T-helper 2 cell treated with Interferon-gamma antibody and Interleukin-4, amounts not matched to agents 5 μg/mL and 100 μg/mL, for 36 hours (primary cell): Measurements from ENCODE around the gene PROS1.
"Not testable (repeated sequence)": the region's sequence is repeated elsewhere in the genome, so short reads cannot be mapped to it uniquely, and the experiment has no call there.

Source experiments
- DNase-seq: peaks from one replicate; pipeline ENCODE4 v3.0.0; 2021; ENCODE audit warnings: low spot score
- H3K27ac Mint-ChIP-seq: one replicate; pipeline ENCODE4 v1.8.0; 2021; ENCODE audit warnings: mild to moderate bottlenecking, mixed read lengths
- H3K27me3 Mint-ChIP-seq: one replicate; pipeline ENCODE4 v1.8.0; 2021; ENCODE audit warnings: low read depth, mixed read lengths
- H3K36me3 Mint-ChIP-seq: one replicate; pipeline ENCODE4 v1.8.0; 2021; ENCODE audit warnings: low read depth, mixed read lengths
- H3K4me1 Mint-ChIP-seq: one replicate; pipeline ENCODE4 v1.8.0; 2021; ENCODE audit warnings: low read depth, mixed read lengths
- H3K4me3 Mint-ChIP-seq: one replicate; pipeline ENCODE4 v1.8.0; 2022; ENCODE audit warnings: mild to moderate bottlenecking, moderate library complexity, mixed read lengths
- H3K9me3 Mint-ChIP-seq: one replicate; pipeline ENCODE4 v1.8.0; 2021; ENCODE audit warnings: mixed read lengths

PROS1 gene

DNA sequence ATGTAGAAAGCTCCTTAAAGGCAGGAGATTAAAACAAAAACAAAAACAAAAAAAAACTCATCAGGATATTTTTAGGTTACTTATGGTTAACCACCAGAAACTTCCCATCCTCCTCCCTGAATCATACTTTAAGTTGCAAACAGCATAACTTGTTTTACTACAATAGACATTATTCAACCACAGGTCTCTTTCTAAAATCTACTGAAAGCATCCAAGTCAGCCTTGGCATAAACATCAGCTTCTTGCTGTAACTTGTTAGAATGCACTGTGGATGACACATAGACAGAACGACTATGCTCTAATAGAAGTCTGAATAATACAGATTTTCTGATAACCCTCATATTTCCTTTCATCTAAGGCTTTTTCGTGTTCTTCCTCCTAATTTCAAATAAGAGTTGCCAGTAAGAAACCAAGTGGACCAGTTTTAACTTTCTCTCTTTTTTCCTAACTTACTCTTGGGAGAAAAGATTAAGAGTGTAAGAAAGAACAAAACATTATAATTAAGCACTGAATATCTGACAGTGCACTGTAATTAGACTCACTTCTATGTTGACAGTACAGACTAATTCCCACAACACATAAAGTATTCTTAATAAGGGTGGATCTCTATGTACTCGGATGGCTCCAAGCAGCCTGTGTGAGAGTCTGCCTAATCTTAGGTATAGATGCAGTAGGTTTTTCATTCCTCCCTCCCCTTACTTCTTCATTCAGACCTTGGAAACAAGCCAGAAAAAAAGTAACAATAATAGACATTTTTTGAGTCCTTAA lies 95.3 kb downstream of the PROS1 start:
- H3K27me3 Mint-ChIP-seq, H3K36me3 Mint-ChIP-seq, H3K4me1 Mint-ChIP-seq, H3K9me3 Mint-ChIP-seq, H3K27ac Mint-ChIP-seq, H3K4me3 Mint-ChIP-seq, DNase-seq: not testable (repeated sequence)

DNA sequence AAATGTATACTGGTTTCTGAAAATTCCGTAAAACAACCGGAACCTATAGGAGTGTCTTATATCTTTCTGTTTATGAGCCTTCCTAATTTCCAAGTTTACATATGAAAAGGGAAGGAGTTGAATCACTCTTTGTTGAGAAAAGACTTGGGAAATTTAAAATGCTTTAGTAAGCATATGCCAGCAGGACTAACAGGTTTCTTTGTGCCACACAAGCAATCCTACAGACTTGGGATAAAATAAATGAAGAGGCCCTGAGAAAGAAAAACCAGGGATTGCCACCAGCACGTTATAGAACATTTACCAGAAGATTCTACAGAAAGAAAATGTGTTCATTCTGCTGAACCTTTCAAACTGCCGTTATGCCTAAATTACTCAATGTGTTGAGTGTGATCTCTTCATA lies 96.3 kb downstream of the PROS1 start:
- not testable (repeated sequence) for H3K36me3 Mint-ChIP-seq, DNase-seq, H3K4me1 Mint-ChIP-seq, H3K4me3 Mint-ChIP-seq, H3K27me3 Mint-ChIP-seq, H3K27ac Mint-ChIP-seq, H3K9me3 Mint-ChIP-seq

DNA sequence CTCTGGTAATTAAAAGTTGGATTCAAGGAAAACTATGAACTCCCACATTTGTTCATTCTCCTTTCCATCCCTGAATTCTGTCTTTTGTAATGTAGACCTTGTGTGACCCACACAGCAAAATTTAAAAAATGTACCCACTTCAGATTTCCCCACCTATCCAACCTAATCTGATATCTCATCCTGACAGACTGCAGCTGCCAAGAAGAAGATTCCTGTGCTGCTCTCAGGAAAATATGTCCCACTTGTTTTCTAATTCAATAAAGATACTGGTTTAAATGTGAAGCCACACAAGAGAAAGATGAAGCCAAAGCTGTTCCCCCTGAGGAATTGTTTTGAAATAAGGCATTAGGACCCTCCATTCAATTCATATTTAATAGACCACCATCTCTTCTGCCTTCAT lies 100.3 kb downstream of the PROS1 start:
- H3K36me3 Mint-ChIP-seq, H3K4me1 Mint-ChIP-seq, H3K27me3 Mint-ChIP-seq, H3K9me3 Mint-ChIP-seq, H3K4me3 Mint-ChIP-seq, DNase-seq, H3K27ac Mint-ChIP-seq: not testable (repeated sequence)

DNA sequence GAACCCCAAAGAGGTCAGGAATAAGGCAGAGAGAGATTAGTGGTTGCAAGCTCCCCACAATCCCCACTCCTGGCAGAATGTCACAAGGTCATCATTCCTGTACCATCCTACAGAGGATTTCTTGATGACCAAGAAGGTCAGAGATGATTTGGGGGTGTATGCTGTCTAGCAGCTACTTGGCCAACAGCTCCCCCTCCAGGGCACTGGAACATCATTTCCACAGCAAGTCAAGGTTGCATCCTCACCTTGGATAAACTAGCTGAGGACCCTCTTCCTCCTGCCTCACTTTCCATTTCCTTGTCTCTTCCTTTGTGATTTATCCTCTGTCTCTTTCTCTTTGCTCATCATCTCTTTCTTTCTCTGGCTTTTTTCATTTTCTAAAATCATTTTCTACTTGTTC lies 106.3 kb downstream of the PROS1 start:
- Mint-ChIP-seq H3K4me3 (no peak overlapping the region), H3K4me1 (no peaks in the 10 kb centered on the region), H3K36me3 (no peaks in the 10 kb centered on the region), H3K9me3 (no peaks in the 10 kb centered on the region), H3K27me3 (no peaks in the 10 kb centered on the region), H3K27ac (no peak overlapping the region)
- DNase-seq, result no peak

DNA sequence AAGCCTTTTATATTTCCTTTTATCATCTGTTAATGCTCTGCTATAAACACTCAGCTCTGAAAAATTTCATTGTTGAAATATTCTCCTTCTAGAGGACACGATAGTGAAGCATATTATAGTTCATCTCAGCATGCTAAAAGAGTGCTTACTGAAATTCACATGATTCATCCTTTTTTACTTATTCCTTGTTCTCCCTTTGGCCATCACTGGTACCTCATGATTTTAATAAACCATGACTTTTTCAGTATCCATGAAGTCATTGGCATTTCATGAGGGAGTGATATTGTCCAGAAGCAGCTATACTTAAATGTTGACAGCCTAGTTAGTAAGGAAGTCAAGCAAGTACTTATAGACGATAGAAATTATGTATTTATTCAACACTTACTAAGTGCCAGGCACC lies 112.7 kb downstream of the PROS1 start:
- Mint-ChIP-seq H3K27ac (no peak overlapping the region), H3K4me3 (no peak overlapping the region), H3K9me3 (no peaks in the 10 kb centered on the region), H3K4me1 (no peaks in the 10 kb centered on the region), H3K36me3 (no peaks in the 10 kb centered on the region), H3K27me3 (no peaks in the 10 kb centered on the region)
- DNase-seq, result no peak

DNA sequence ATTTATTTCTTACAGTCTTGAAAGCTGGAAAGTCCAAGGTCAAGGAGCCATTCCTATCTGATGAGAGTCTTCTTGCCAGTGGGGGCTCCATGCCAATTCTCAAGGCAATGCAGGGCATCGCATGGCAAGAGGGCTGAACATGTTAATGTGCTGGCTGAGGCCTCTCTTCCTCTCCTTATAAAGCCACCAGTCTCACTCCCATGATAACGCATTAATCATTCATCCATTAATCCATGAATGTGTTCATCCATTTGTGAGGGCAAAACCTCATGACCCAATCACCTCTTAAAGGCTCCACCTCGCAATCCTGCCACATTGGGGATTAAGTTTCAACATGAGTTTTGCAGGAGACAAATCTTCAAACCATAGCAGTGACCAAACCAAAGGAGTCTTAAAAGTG lies 118.3 kb downstream of the PROS1 start:
- H3K4me1 Mint-ChIP-seq, result no peaks in the 10 kb centered on the region
- H3K36me3 Mint-ChIP-seq, result no peaks in the 10 kb centered on the region
- H3K27ac Mint-ChIP-seq, result no peak overlapping the region
- peaks cover 3% of the 10 kb centered on the region for H3K9me3 Mint-ChIP-seq
- H3K4me3 Mint-ChIP-seq, result no peak overlapping the region
- no peak for DNase-seq
- no peaks in the 10 kb centered on the region for H3K27me3 Mint-ChIP-seq

DNA sequence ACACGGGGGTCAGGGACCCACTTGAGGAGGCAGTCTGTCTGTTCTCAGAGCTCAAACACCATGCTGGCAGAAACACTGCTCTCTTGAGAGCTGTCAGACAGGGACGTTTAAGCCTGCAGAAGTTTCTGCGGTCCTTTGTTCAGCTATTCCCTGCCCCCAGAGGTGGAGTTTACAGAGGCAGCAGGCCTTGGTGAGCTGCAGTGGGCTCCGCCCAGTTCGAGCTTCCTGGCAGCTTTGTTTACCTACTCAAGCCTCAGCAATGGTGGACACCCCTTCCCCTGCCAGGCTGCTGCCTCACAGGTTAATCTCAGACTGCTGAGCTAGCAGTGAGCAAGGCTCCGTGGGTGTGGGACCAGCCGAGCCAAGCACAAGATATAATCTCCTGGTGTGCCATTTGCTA lies 121.5 kb downstream of the PROS1 start:
- H3K27ac Mint-ChIP-seq, H3K4me1 Mint-ChIP-seq, H3K36me3 Mint-ChIP-seq, DNase-seq, H3K27me3 Mint-ChIP-seq, H3K9me3 Mint-ChIP-seq, H3K4me3 Mint-ChIP-seq: not testable (repeated sequence)

DNA sequence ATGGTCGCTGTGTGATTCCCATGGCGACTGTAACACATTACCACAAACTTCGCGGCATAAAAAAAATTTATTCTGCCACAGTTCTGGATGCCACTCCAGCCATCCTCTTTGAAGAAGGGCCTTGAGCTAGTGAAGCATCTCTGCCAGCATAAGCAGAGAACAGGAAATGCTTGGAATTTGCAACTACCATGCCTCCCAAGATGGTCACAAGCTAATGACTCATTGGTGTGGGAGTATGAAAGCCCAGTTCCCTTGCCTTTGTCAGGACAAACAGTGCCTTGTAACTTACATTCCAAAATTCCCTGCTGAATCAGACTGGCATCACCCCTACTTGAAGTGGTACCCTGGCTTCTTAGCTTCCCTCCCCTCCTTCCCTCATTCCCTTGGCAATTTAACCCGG lies 129.7 kb downstream of the PROS1 start:
- H3K9me3 Mint-ChIP-seq, result no peaks in the 10 kb centered on the region
- no peaks in the 10 kb centered on the region for H3K4me1 Mint-ChIP-seq
- no peaks in the 10 kb centered on the region for H3K27me3 Mint-ChIP-seq
- no peaks in the 10 kb centered on the region for H3K36me3 Mint-ChIP-seq
- no peak overlapping the region for H3K4me3 Mint-ChIP-seq
- no peak for DNase-seq
- no peak overlapping the region for H3K27ac Mint-ChIP-seq

DNA sequence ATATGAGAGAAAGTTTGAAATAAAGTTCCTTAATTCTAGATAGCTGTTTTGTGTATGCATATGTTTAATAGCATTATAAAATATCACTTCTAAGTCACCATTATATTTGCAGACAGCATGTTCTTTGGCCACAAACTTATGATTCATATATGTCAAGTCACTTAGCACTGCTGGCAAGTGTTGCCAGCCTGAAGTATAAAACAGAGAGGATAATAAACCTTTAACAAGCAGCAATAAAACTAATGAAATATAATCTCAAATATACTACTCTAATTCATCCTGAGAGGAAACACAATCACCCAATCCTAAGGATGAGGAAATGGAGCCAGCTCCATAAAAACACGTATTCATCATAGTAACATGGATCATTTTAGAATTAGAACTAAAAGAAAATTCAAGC lies 134.5 kb downstream of the PROS1 start:
- not testable (repeated sequence) for H3K36me3 Mint-ChIP-seq, DNase-seq, H3K4me1 Mint-ChIP-seq, H3K27ac Mint-ChIP-seq, H3K4me3 Mint-ChIP-seq, H3K9me3 Mint-ChIP-seq, H3K27me3 Mint-ChIP-seq
